GM12878 (cell line): Measurements from ENCODE around the gene CATSPER3. TPM values are rescaled to one million over a fixed set of nuclear protein-coding genes. Genes with fewer than 3 reads are reported as not detected.

ENCODE experiments used
- ATAC-seq: fragments of 200-7000 bp; cut with Tn5 transposase; 3 replicates; pipeline ENCODE4 v1.9.1; 2020; ENCODE audit warnings: mild to moderate bottlenecking, moderate library complexity
- BruUV-seq: library from RNA; stranded (reverse); fragments of 400-500 nt; replicated peaks from 2 replicates; lab custom pipeline; 2021; lab: Mats Ljungman, UMichigan
- CTCF ChIA-PET: fragments of 300-600 bp; sonication (Branson Sonifier 250); formaldehyde crosslinking; extraction: SDS; loops from one replicate; lab custom pipeline; 2021; ENCODE audit warnings: inconsistent platforms; lab: Yijun Ruan, JAX
- POLR2A ChIA-PET: fragments of 350-600 bp; formaldehyde crosslinking; extraction: SDS; loops from one replicate; lab custom pipeline; 2021; ENCODE audit warnings: inconsistent platforms; lab: Charles Lee
- RAD21 ChIA-PET: fragments of 300-600 bp; sonication (Branson Sonifier 250); formaldehyde crosslinking; loops from one replicate; lab custom pipeline; 2023; ENCODE audit warnings: antibody characterized with exemption; ENCODE audit not compliant: unreplicated experiment; lab: Charles Lee
- SMC1A ChIA-PET: fragments of 300-600 bp; sonication (Branson Sonifier 250); formaldehyde crosslinking; loops from one replicate; lab custom pipeline; 2023; ENCODE audit not compliant: unreplicated experiment, uncharacterized antibody; lab: Charles Lee
- DNase-seq: peaks from one replicate; pipeline ENCODE4 v3.0.0-alpha.2; 2011; ENCODE audit warnings: low read depth, low spot score
- FAIRE-seq: peaks from 3 replicates; lab custom pipeline; 2011; peaks lifted over from hg19 to GRCh38; lab: Jason Lieb, UNC
- H2AFZ ChIP-seq: 2 replicates; pipeline ENCODE4 v1.6.0; 2011; ENCODE audit warnings: low read depth, low read length, control low read depth; ENCODE audit not compliant: control insufficient read depth
- H3K27ac ChIP-seq: 2 replicates; pipeline ENCODE4 v1.5.1; 2011; ENCODE audit warnings: control low read depth; ENCODE audit not compliant: control insufficient read depth, insufficient read depth
- H3K27me3 ChIP-seq, 2 experiments: replicated peaks in 1 of 2; 2 replicates each; pipeline versions ENCODE4 v1.6.0 to v1.6.1; 2011; ENCODE audit warnings: low read length in 1 of 2; ENCODE audit not compliant: control insufficient read depth in 2 of 2, insufficient read depth in 2 of 2
- H3K36me3 ChIP-seq, 2 experiments: 2 replicates each; pipeline ENCODE4 v1.5.1; 2011; ENCODE audit warnings: low read length in 1 of 2; ENCODE audit not compliant: control insufficient read depth in 2 of 2, insufficient read depth in 2 of 2
- H3K4me1 ChIP-seq: 2 replicates; pipeline ENCODE4 v1.6.1; 2011; ENCODE audit warnings: mild to moderate bottlenecking, low read length, moderate library complexity, mixed read lengths; ENCODE audit not compliant: control insufficient read depth, insufficient read depth
- H3K4me2 ChIP-seq: 2 replicates; pipeline ENCODE4 v1.6.0; 2011; ENCODE audit warnings: control low read depth; ENCODE audit not compliant: control insufficient read depth, insufficient read depth
- H3K4me3 ChIP-seq: fragments of 200-600 bp; sonication (generic); 2 replicates; pipeline ENCODE4 v1.5.1; 2016
- H3K79me2 ChIP-seq: 2 replicates; pipeline ENCODE4 v1.6.0; 2011; ENCODE audit warnings: low read length; ENCODE audit not compliant: control insufficient read depth, insufficient read depth
- H3K9ac ChIP-seq: 2 replicates; pipeline ENCODE4 v1.8.0; 2011; ENCODE audit warnings: low read length, control low read depth, mixed read lengths; ENCODE audit not compliant: control insufficient read depth, insufficient read depth
- H3K9me3 ChIP-seq: replicated peaks from 3 replicates; pipeline ENCODE4 v1.5.1; 2011; ENCODE audit warnings: mild to moderate bottlenecking, low read length; ENCODE audit not compliant: control insufficient read depth, insufficient read depth
- H4K20me1 ChIP-seq: 2 replicates; pipeline ENCODE4 v1.6.0; 2011; ENCODE audit not compliant: control insufficient read depth, insufficient read depth
- JUND ChIP-seq: IDR thresholded peaks from 2 replicates; pipeline ENCODE4 v1.6.1; 2012; ENCODE audit warnings: low read depth, mild to moderate bottlenecking, low read length, improper control_type of control experiment, moderate library complexity
- STAT1 ChIP-seq: fragments of 450-650 bp; conservative IDR thresholded peaks from 2 replicates; pipeline ENCODE4 v1.6.1; 2014; ENCODE audit warnings: antibody characterized with exemption, mild to moderate bottlenecking
- YBX1 ChIP-seq: fragments of 450-650 bp; IDR thresholded peaks from 2 replicates; pipeline ENCODE4 v1.6.1; 2016; ENCODE audit warnings: antibody characterized with exemption
- WGBS: methylation state at CpG from one replicate; pipeline ENCODE4 v1.1.6; 2016; ENCODE audit warnings: low lambda C conversion rate; ENCODE audit not compliant: insufficient replicate concordance, insufficient coverage; ENCODE audit errors: missing lambda C conversion rate; 5-methylcytosine and 5-hydroxymethylcytosine counted together
- in situ Hi-C: fragments of 300-500 bp; cut with MboI; formaldehyde crosslinking; loops from 9 replicates; pipeline ENCODE4 v1.14.3; 2018; ENCODE audit warnings: mixed read lengths
- intact Hi-C: fragments of 100-400 bp; cut with micrococcal nuclease; formaldehyde crosslinking; loops from one replicate; pipeline ENCODE4 v1.14.2; 2022; ENCODE audit not compliant: unreplicated experiment
- polyA plus RNA-seq, 11 experiments: library from polyadenylated mRNA; depleted of rRNA in 4 of 11; unstranded in 6 of 11; stranded (reverse) in 5 of 11; fragments of >200 nt; fragmentation: Nextera tagmentation in 4 of 11; fragmentation: Illumina TruSeq in 1 of 11; extraction: Ambion mirVana in 4 of 11; extraction: Trizol in 1 of 11; gene quantifications; 1 replicate in 1 of 11; 2 replicates in 10 of 11; pipeline versions ENCODE4 v1.2.1 to v1.2.3, GENCODE V29; 2011 to 2016; ENCODE audit warnings: inconsistent platforms in 2 of 11, missing spikeins in 2 of 11, low read depth in 1 of 11
- total RNA-seq, 4 experiments: library from RNA; depleted of rRNA in 3 of 4; stranded (reverse); fragments of >200 nt in 3 of 4; fragmentation: Illumina TruSeq in 1 of 4; extraction: Trizol in 1 of 4; gene quantifications; 2 replicates each; pipeline versions ENCODE4 v1.2.1 to v1.2.3, GENCODE V29; 2013 to 2021
- TF ChIP-seq, protein P1 (sequence below), 3 experiments: IDR thresholded peaks in 2 of 3; conservative IDR thresholded peaks in 1 of 3; 2 replicates each; pipeline ENCODE4 v1.5.1; 2011; ENCODE audit warnings: low read depth in 3 of 3, low read length in 3 of 3, mild to moderate bottlenecking in 3 of 3, control low read depth in 2 of 3, moderate library complexity in 2 of 3, inconsistent platforms in 1 of 3, mixed read lengths in 1 of 3; ENCODE audit not compliant: control insufficient read depth in 2 of 3, insufficient read depth in 1 of 3; ENCODE audit errors: extremely low read depth in 1 of 3

Gene CATSPER3
- total and polyA plus RNA-seq, 10 of the 15 experiments (the other 5 are each of a cell fraction or from before 2014, with no cell fraction given): 0.06 to 0.38 (median 0.13) TPM; not detected in 4

DNA sequence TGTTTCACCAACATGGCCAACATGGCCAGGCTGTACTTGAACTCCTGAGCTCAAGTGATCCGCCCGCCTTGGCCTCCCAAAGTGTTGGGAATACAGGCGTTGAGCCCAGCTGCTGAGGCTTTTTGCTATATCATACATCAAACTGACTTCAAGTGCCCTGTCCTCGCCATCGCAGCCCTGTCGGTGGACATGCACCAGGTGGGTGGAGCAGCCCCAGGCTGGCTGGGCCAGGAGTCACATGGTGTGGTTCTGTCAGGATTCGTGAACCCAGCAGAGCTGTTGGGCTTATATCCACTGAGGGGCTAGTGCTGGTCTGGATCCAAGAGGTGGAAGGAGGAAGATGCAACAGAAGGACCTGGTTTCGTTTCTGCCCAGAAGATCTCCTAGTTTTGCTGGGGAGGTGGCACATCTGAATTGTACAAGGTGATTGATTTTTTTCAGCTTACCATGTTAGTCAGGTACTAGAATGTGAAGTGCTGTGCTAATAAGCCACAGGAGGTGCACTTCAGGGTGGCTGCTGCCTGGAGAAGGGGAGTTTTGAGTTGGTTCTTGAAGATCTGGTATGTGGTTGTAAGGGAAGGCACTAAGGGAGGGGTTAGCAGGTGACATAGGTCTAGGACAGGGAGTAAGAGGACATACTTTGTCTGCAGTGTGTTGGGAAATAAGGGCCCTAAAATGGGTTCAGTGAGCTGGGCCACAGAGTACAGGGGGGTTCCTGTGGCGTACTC is 46.7 kb upstream of the CATSPER3 start:
- no peak for FAIRE-seq
- H3K27ac ChIP-seq: no peak overlapping the region
- intact Hi-C loops: no loop called here
- ChIA-PET SMC1A (interaction anchor here (0.6 to 1.5 kb wide), 3 partner anchors 12 to 132 kb away, joined by 3 to 4 read pairs (median 4); no protein-coding TSS in a partner anchor), POLR2A (no interaction called here), RAD21 (no interaction called here), CTCF (interaction anchor here (1.2 to 2.2 kb wide), 2 partner anchors 11 to 270 kb away, joined by 3 to 6 read pairs; no protein-coding TSS in a partner anchor)
- H3K79me2 ChIP-seq: no peaks in the 10 kb centered on the region
- H3K4me1 ChIP-seq: no peaks in the 10 kb centered on the region
- H3K36me3 ChIP-seq: peaks cover 3 to 4% of the 10 kb centered on the region in 2 experiments; a peak in 2 of 4 replicates
- H2AFZ ChIP-seq: no peak overlapping the region
- H4K20me1 ChIP-seq: no peaks in the 10 kb centered on the region
- no TSS peak for BruUV-seq
- WGBS: 91% methylated on average over 9 of the region's 9 CpGs
- no peaks in the 10 kb centered on the region for H3K9me3 ChIP-seq
- TF ChIP-seq, protein P1, sequence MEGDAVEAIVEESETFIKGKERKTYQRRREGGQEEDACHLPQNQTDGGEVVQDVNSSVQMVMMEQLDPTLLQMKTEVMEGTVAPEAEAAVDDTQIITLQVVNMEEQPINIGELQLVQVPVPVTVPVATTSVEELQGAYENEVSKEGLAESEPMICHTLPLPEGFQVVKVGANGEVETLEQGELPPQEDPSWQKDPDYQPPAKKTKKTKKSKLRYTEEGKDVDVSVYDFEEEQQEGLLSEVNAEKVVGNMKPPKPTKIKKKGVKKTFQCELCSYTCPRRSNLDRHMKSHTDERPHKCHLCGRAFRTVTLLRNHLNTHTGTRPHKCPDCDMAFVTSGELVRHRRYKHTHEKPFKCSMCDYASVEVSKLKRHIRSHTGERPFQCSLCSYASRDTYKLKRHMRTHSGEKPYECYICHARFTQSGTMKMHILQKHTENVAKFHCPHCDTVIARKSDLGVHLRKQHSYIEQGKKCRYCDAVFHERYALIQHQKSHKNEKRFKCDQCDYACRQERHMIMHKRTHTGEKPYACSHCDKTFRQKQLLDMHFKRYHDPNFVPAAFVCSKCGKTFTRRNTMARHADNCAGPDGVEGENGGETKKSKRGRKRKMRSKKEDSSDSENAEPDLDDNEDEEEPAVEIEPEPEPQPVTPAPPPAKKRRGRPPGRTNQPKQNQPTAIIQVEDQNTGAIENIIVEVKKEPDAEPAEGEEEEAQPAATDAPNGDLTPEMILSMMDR (IDR thresholded peaks at IDR 0.05 in 2 of 3, conservative IDR thresholded peaks at IDR 0.05 in 1 of 3; ENCODE audit: control insufficient read depth in 2 of 3, extremely low read depth in 1 of 3, insufficient read depth in 1 of 3, low read depth in 3 of 3, low read length in 3 of 3): no peak
- TF ChIP-seq STAT1 (no peak), JUND (no peak), YBX1 (no peak)
- no peak overlapping the region for H3K4me3 ChIP-seq
- in situ Hi-C loops: no loop called here
- DNase-seq: no peak
- ATAC-seq: no peak
- no peak overlapping the region for H3K9ac ChIP-seq
- H3K27me3 ChIP-seq: no peaks in the 10 kb centered on the region
- no peak overlapping the region for H3K4me2 ChIP-seq
